Measurements from ENCODE around the gene MAEA.

The MAEA gene

DNA sequence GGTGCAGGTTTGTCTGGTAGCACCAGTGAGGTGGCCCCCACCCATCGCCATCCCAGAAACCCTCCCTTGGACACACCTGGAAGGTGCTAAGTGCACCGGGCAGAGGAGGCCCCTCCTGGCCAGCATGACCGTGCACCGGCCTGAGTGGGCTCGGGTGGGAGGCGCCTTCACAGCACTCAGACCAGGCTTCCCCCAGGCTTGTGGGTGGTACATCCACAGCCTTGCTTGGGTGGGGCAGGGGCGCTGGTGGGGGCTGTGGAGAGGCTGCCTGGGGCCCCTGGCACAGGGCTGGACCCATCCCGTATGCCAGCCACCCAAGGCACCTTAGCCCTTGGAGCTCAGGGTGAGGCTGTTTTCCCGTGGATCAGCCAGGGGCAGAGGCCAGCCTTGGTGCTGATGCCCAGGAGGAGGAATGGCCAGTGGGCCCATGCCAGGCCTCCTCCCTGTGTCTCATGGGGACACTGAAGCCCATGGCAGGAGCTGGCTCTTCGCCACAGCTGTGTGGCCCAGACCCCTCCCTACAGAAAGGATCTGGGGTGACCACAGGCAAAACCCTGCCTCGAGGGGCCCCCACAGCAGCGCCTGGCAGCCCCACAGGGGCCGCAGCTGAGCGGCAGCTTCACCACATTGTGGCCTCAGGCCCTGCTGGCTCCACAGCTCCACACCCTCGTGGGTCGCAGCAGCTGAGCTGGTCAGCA lies 95.1 kb downstream of the MAEA start:
- H2AFZ ChIP-seq (ENCODE audit: low read depth, low read length) = no peak overlapping the region
- H3K4me2 ChIP-seq (ENCODE audit: low read length) = no peak overlapping the region
- H4K20me1 ChIP-seq (ENCODE audit: insufficient read depth, low read length) = no peaks in the 10 kb centered on the region

DNA sequence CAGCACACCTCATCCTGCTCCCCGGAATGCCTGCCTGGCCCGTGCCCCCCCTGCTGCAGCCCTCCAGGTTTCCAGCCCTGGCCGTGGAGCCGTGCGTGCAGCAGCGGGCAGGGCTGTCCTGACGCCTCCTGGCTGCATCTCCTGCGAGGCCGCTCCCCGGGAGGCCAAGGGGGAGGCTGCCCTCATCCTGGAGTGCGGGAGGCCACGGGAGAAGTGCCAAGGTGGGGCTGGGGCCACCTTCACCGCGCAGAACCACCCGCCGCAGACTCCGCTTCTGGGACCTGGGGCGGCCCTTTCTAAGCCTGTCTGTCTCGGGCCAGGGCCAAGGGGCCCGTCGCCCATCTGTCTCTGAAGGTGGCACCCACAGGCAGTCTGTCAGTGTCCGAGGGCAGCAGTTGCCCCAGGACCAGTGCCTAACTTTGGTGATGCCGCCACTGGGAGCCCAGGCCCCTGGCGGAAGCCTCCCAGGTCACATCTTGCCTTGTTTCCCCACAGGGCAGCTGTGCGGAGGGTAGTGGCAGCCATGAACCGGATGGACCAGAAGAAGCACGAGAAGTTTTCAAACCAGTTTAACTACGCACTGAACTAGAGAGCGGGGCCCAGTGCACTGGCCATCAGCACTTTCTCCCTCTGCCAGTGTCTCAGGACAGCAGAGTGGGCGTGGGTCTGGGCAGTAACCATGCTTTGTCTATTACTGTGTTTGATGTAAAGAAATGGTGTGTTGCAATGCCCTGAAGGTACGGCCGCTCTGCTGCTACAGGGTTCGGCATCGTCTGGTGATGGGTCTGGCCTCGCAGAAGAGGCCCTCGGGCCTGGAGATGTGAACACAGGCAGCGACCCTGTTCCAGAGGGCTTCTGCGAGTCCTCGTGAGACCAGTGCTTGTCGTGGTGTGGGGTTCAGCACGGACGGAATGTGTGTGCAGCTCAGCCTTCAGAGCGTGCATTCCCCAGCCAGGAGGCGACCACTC lies 96.0 kb downstream of the MAEA start:
- H3K9ac ChIP-seq (ENCODE audit: low read length) = no peak overlapping the region
- no peak overlapping the region for H3K4me2 ChIP-seq (ENCODE audit: low read length)
- TF ChIP-seq, protein P1, sequence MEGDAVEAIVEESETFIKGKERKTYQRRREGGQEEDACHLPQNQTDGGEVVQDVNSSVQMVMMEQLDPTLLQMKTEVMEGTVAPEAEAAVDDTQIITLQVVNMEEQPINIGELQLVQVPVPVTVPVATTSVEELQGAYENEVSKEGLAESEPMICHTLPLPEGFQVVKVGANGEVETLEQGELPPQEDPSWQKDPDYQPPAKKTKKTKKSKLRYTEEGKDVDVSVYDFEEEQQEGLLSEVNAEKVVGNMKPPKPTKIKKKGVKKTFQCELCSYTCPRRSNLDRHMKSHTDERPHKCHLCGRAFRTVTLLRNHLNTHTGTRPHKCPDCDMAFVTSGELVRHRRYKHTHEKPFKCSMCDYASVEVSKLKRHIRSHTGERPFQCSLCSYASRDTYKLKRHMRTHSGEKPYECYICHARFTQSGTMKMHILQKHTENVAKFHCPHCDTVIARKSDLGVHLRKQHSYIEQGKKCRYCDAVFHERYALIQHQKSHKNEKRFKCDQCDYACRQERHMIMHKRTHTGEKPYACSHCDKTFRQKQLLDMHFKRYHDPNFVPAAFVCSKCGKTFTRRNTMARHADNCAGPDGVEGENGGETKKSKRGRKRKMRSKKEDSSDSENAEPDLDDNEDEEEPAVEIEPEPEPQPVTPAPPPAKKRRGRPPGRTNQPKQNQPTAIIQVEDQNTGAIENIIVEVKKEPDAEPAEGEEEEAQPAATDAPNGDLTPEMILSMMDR (IDR thresholded peaks at IDR 0.05; ENCODE audit: low read depth, low read length) = no peak
- no peak for TF ChIP-seq EZH2phosphoT487 (IDR thresholded peaks at IDR 0.05; ENCODE audit: low read depth)
- no peak overlapping the region for H2AFZ ChIP-seq (ENCODE audit: low read depth, low read length)
- no peaks in the 10 kb centered on the region for H3K27me3 ChIP-seq (ENCODE audit: low read depth, low read length)
- no peaks in the 10 kb centered on the region for H3K9me3 ChIP-seq (ENCODE audit: insufficient read depth, low read length)
- peaks cover 15% of the 10 kb centered on the region for H3K36me3 ChIP-seq (replicated peaks; ENCODE audit: low read depth, low read length)
- no peaks in the 10 kb centered on the region for H3K79me2 ChIP-seq (ENCODE audit: low read length)
- no peak overlapping the region for H3K27ac ChIP-seq (ENCODE audit: low read length)
- no peaks in the 10 kb centered on the region for H3K4me1 ChIP-seq (ENCODE audit: low read length)
- no peak overlapping the region for H3K4me3 ChIP-seq (ENCODE audit: low read length)
- H4K20me1 ChIP-seq (ENCODE audit: insufficient read depth, low read length) = no peaks in the 10 kb centered on the region

More for the DNA sequence above, 95.1 kb downstream of the MAEA start:
- Histone ChIP-seq H3K9me3 (ENCODE audit: insufficient read depth, low read length) (no peaks in the 10 kb centered on the region), H3K4me1 (ENCODE audit: low read length) (no peaks in the 10 kb centered on the region), H3K36me3 (replicated peaks; ENCODE audit: low read depth, low read length) (peaks cover 15% of the 10 kb centered on the region), H3K9ac (ENCODE audit: low read length) (no peak overlapping the region), H3K27me3 (ENCODE audit: low read depth, low read length) (no peaks in the 10 kb centered on the region), H3K27ac (ENCODE audit: low read length) (no peak overlapping the region), H3K79me2 (ENCODE audit: low read length) (no peaks in the 10 kb centered on the region), H3K4me3 (ENCODE audit: low read length) (no peak overlapping the region)
- no peak for TF ChIP-seq EZH2phosphoT487 (IDR thresholded peaks at IDR 0.05; ENCODE audit: low read depth)
- TF ChIP-seq, protein P1 (IDR thresholded peaks at IDR 0.05; ENCODE audit: low read depth, low read length) = no peak

All from OCI-LY3 (cell line).